Stimulated activated naive CD8-positive, alpha-beta T cell treated with anti-CD3 and anti-CD28 coated beads, Interleukin-15, amount 100 ng/mL, for 72 hours (primary cell): ENCODE results near the gene SPATS2.
"Not testable (repeated sequence)": the region's sequence is repeated elsewhere in the genome, so short reads cannot be mapped to it uniquely, and the experiment has no call there.

ENCODE experiments used
- ATAC-seq: fragments of 150-1000 bp; cut with Tn5 transposase; 2 replicates; pipeline ENCODE4 v1.10.0; 2021; ENCODE audit warnings: mild to moderate bottlenecking, moderate library complexity
- DNase-seq, 2 donors: peaks; one replicate each; pipeline ENCODE4 v3.0.0; 2021 to 2022
- H3K27ac Mint-ChIP-seq, 2 donors: one replicate each; pipeline ENCODE4 v1.8.0; 2022; ENCODE audit warnings: mild to moderate bottlenecking in 2 of 2, mixed read lengths in 2 of 2, moderate library complexity in 2 of 2
- H3K27me3 Mint-ChIP-seq: one replicate; pipeline ENCODE4 v1.8.0; 2022; ENCODE audit warnings: mixed read lengths
- H3K4me1 Mint-ChIP-seq: one replicate; pipeline ENCODE4 v1.8.0; 2022; ENCODE audit warnings: mild to moderate bottlenecking, mixed read lengths
- H3K4me3 Mint-ChIP-seq, 2 donors: one replicate each; pipeline ENCODE4 v1.8.0; 2022; ENCODE audit warnings: mild to moderate bottlenecking in 2 of 2, mixed read lengths in 2 of 2, moderate library complexity in 1 of 2
- H3K9me3 Mint-ChIP-seq, 2 donors: one replicate each; pipeline ENCODE4 v1.8.0; 2022; ENCODE audit warnings: mixed read lengths in 2 of 2

SPATS2 gene

GRCh38 chr12:49404956-49405355 lies 37.7 kb downstream of the SPATS2 start:
- Mint-ChIP-seq H3K4me1 (no peaks in the 10 kb centered on the region), H3K9me3 (no peaks in the 10 kb centered on the region), H3K27me3 (no peaks in the 10 kb centered on the region), H3K27ac (no peak overlapping the region), H3K4me3 (no peak overlapping the region)
- DNase-seq = no peak
- no peak for ATAC-seq

- Mint-ChIP-seq H3K27ac (no peak overlapping the region), H3K4me1 (no peaks in the 10 kb centered on the region), H3K9me3 (no peaks in the 10 kb centered on the region), H3K27me3 (no peaks in the 10 kb centered on the region), H3K4me3 (no peak overlapping the region)
- ATAC-seq (no peak), DNase-seq (no peak)
These were observed 43.6 kb downstream of the SPATS2 start for GRCh38 chr12:49410818-49411217.

GRCh38 chr12:49413010-49413409 lies 45.7 kb downstream of the SPATS2 start:
- DNase-seq = no peak
- H3K27ac Mint-ChIP-seq = no peak overlapping the region
- H3K9me3 Mint-ChIP-seq = no peaks in the 10 kb centered on the region

GRCh38 chr12:49413796-49414195 lies 46.5 kb downstream of the SPATS2 start:
- no peak for ATAC-seq
- no peaks in the 10 kb centered on the region for H3K27me3 Mint-ChIP-seq
- H3K4me3 Mint-ChIP-seq = no peak overlapping the region

More at GRCh38 chr12:49413010-49413409, 45.7 kb downstream of the SPATS2 start:
- no peak for ATAC-seq
- Mint-ChIP-seq H3K4me1 (no peaks in the 10 kb centered on the region), H3K4me3 (no peak overlapping the region), H3K27me3 (no peaks in the 10 kb centered on the region)

GRCh38 chr12:49414364-49414763 lies 47.1 kb downstream of the SPATS2 start:
- DNase-seq = no peak
- Mint-ChIP-seq H3K27me3 (no peaks in the 10 kb centered on the region), H3K9me3 (no peaks in the 10 kb centered on the region), H3K27ac (no peak overlapping the region), H3K4me1 (no peaks in the 10 kb centered on the region), H3K4me3 (no peak overlapping the region)
- ATAC-seq = no peak

More at GRCh38 chr12:49413796-49414195, 46.5 kb downstream of the SPATS2 start:
- no peak overlapping the region for H3K27ac Mint-ChIP-seq
- H3K4me1 Mint-ChIP-seq = no peaks in the 10 kb centered on the region
- DNase-seq = no peak
- H3K9me3 Mint-ChIP-seq = no peaks in the 10 kb centered on the region

- H3K4me1 Mint-ChIP-seq = no peaks in the 10 kb centered on the region
- H3K27ac Mint-ChIP-seq = no peak overlapping the region
- no peak overlapping the region for H3K4me3 Mint-ChIP-seq
- H3K9me3 Mint-ChIP-seq = no peaks in the 10 kb centered on the region
- DNase-seq = no peak
- H3K27me3 Mint-ChIP-seq = no peaks in the 10 kb centered on the region
- ATAC-seq = no peak
These were observed 48.3 kb downstream of the SPATS2 start for GRCh38 chr12:49415521-49415970.

- Mint-ChIP-seq H3K27ac (peak overlapping the region in 1 of 2 donors; percentile 33), H3K27me3 (no peaks in the 10 kb centered on the region), H3K4me3 (no peak overlapping the region), H3K9me3 (no peaks in the 10 kb centered on the region), H3K4me1 (no peaks in the 10 kb centered on the region)
- DNase-seq = no peak
- ATAC-seq = no peak
These were observed 49.6 kb downstream of the SPATS2 start for GRCh38 chr12:49416892-49417291.

- ATAC-seq = no peak
These were observed 50.3 kb downstream of the SPATS2 start for GRCh38 chr12:49417558-49417957.

GRCh38 chr12:49420556-49420955 lies 53.3 kb downstream of the SPATS2 start:
- ATAC-seq (no peak), DNase-seq (no peak)
- Mint-ChIP-seq H3K9me3 (no peaks in the 10 kb centered on the region), H3K4me1 (peaks cover 9% of the 10 kb centered on the region), H3K27ac (no peak overlapping the region), H3K27me3 (no peaks in the 10 kb centered on the region), H3K4me3 (no peak overlapping the region)

More at GRCh38 chr12:49417558-49417957, 50.3 kb downstream of the SPATS2 start:
- Mint-ChIP-seq H3K4me3 (no peak overlapping the region), H3K27ac (no peak overlapping the region), H3K27me3 (no peaks in the 10 kb centered on the region), H3K4me1 (no peaks in the 10 kb centered on the region), H3K9me3 (no peaks in the 10 kb centered on the region)
- no peak for DNase-seq

- ATAC-seq (no peak), DNase-seq (no peak)
- Mint-ChIP-seq H3K27me3 (no peaks in the 10 kb centered on the region), H3K4me1 (peaks cover 9% of the 10 kb centered on the region), H3K27ac (no peak overlapping the region), H3K9me3 (no peaks in the 10 kb centered on the region), H3K4me3 (no peak overlapping the region)
These were observed 54.9 kb downstream of the SPATS2 start for GRCh38 chr12:49422114-49422513.

GRCh38 chr12:49428793-49429192 lies 61.5 kb downstream of the SPATS2 start:
- Mint-ChIP-seq H3K4me1 (no peaks in the 10 kb centered on the region), H3K4me3 (no peak overlapping the region), H3K9me3 (no peaks in the 10 kb centered on the region), H3K27me3 (no peaks in the 10 kb centered on the region), H3K27ac (no peak overlapping the region)
- ATAC-seq = no peak
- no peak for DNase-seq

- Mint-ChIP-seq H3K27me3 (no peaks in the 10 kb centered on the region), H3K27ac (peak overlapping the region in 1 of 2 donors; percentile 25), H3K9me3 (no peaks in the 10 kb centered on the region), H3K4me3 (no peak overlapping the region), H3K4me1 (no peaks in the 10 kb centered on the region)
- no peak for ATAC-seq
- no peak for DNase-seq
These were observed 65.4 kb downstream of the SPATS2 start for GRCh38 chr12:49432616-49433015.

GRCh38 chr12:49436799-49437198 lies 69.5 kb downstream of the SPATS2 start:
- not testable (repeated sequence) for ATAC-seq

GRCh38 chr12:49439042-49439441 lies 71.8 kb downstream of the SPATS2 start:
- no peak for DNase-seq
- Mint-ChIP-seq H3K27me3 (no peaks in the 10 kb centered on the region), H3K27ac (no peak overlapping the region), H3K4me1 (no peaks in the 10 kb centered on the region), H3K4me3 (no peak overlapping the region), H3K9me3 (no peaks in the 10 kb centered on the region)
- ATAC-seq = no peak

More at GRCh38 chr12:49436799-49437198, 69.5 kb downstream of the SPATS2 start:
- H3K27ac Mint-ChIP-seq, H3K27me3 Mint-ChIP-seq, H3K4me1 Mint-ChIP-seq, H3K4me3 Mint-ChIP-seq, H3K9me3 Mint-ChIP-seq, DNase-seq: not testable (repeated sequence)

- H3K4me1 Mint-ChIP-seq = no peaks in the 10 kb centered on the region
- ATAC-seq = no peak
- DNase-seq = no peak
- no peaks in the 10 kb centered on the region for H3K27me3 Mint-ChIP-seq
- H3K27ac Mint-ChIP-seq = no peak overlapping the region
- H3K4me3 Mint-ChIP-seq = no peak overlapping the region
- H3K9me3 Mint-ChIP-seq = no peaks in the 10 kb centered on the region
These were observed 72.8 kb downstream of the SPATS2 start for GRCh38 chr12:49440035-49440434.

- Mint-ChIP-seq H3K4me3 (no peak overlapping the region), H3K27ac (no peak overlapping the region), H3K9me3 (no peaks in the 10 kb centered on the region), H3K27me3 (no peaks in the 10 kb centered on the region), H3K4me1 (no peaks in the 10 kb centered on the region)
- no peak for DNase-seq
- ATAC-seq = no peak
These were observed 75.7 kb downstream of the SPATS2 start for GRCh38 chr12:49442915-49443314.

GRCh38 chr12:49446571-49446970 lies 79.3 kb downstream of the SPATS2 start:
- Mint-ChIP-seq H3K9me3 (peaks cover 0 to 9% of the 10 kb centered on the region in 2 donors), H3K4me1 (peaks cover 3% of the 10 kb centered on the region), H3K27ac (no peak overlapping the region), H3K27me3 (no peaks in the 10 kb centered on the region), H3K4me3 (no peak overlapping the region)
- ATAC-seq (no peak), DNase-seq (no peak)
